ENCODE data around the gene STX11.

The STX11 gene

DNA sequence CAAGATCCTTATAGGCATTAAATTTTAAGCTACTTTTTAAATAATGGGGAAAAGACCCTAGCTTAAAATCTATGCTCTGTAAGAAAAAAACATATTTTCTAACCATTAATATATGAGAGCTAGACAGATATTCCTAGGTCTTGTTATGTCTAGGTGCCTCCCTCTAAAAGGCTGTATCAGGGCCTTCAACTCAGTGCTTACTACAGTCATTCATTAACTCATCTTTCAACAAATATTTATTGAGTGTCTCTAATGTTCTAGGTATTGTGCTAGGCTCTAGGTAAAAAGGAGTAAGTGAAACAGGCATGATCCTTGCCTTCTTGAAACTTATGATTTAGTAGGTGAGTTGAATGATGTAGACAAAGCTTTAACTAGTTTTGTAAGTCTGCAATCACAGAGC is 6.4 kb upstream of the STX11 start:
- DNase-seq = no peak

DNA sequence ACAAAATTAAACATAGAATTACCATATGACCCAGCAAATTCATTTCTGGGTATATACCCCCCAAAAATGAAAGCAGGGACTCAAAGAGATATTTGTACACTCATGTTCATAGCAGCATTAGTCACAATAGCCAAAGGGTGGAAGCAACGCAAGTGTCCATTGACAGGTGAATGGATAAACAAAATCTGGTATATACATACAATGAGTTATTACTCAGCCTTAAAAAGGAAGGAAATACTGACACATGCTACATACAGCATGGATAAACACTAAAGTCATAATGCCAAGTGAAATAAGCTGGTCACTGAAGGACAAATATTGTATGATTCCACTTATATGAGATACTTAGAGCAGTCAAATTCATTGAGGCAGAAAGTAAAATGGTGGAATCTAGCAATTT is 5.3 kb upstream of the STX11 start:
- DNase-seq = no peak

DNA sequence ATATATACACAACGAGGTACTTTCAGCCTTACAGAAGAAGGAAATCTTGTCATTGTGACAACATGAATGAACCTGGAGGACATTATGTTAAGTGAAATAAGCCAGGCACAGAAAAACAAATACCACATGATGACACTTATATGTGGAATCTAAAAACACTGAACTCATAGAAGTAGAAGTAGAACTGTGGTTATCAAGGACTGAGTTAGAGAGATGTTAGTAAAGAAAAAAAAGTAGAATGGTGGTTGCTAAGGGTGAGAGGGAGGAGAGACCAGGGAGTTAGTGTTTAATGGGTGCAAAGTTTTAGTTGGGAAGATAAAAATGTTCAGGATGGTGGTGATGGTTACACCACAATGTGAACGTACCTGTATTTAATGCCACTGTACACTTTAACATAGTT is 4.8 kb upstream of the STX11 start:
- no peak for DNase-seq

DNA sequence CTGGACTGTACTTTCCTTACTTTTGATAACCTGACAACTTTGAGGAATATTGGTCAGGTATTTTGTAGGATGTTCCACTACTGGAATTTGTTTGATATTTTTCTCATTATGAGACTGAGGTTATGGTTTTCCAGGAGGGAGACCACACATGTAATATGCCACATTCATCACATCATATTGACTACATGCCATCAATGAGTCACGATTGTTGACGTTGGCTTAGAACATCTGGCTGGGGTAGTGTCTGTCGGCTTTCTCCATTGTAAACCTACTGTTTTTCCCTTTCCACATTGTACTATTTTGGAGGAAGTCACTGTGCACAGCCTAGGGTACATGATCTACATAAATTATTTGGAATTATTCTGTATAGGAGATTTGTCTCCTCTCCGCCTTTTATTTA is 1.4 kb upstream of the STX11 start:
- no peak for DNase-seq

DNA sequence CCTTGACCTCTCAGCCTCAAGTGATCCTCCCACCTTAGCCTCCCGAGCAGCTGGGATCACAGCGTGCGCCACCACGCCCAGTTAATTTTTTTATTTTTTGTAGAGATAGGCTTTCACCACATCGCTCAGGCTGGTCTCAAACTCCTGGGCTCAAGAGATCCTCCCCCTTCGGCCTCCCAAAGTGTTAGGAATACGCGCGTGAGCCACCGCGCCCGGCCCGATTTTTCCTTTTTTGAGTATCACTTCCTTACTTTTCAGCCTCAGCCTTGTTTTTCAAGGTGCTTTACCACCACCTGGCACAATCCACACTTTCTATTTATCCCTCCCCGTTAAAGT is 791 bp upstream of the STX11 start:
- no peak for DNase-seq

DNA sequence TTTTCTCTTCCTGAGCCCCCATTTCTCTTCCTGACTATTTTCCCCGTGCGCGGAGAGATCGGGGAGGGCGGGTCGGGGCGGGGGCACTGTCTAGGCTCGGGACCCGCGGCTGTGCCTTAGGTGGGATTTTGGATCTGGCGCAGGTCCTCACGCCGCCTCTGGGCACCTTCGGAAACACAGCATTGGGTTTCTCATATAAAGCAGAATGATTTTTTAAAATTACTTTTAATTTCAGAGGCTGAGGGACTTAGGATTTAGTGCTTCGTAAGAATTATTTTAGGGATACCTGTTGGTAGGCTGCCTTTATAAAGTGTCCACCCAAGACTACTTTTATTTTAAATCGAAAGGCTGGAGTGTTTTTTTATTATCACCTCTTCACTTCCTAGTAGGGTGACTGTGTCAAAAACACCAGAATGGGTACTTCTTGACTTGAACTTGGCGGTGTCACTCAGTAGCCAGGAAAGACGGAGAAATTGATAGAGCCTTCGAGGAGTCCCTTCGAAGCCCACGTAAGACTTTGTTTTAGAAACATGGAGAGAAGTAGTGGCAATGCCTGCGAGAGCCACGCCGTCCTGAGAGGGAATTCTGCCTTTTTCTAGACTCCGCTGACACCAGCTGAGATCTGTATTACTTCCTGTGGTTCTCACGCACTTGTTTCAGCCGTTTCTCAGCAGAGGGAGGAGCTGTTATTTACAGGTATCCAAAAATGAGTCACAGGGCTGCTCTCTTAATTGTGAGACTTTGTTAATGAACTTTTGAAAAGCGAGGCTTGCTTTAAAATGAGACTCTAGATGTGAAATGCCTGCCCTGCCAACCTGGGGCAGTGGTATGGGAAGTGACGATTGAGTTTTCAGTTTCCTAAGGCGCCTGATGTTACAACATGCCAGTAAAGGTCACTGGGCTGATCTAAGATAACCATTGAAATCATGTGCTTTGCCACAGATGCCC is 667 bp downstream of the STX11 start:
- peak; percentile 47 for DNase-seq

DNA sequence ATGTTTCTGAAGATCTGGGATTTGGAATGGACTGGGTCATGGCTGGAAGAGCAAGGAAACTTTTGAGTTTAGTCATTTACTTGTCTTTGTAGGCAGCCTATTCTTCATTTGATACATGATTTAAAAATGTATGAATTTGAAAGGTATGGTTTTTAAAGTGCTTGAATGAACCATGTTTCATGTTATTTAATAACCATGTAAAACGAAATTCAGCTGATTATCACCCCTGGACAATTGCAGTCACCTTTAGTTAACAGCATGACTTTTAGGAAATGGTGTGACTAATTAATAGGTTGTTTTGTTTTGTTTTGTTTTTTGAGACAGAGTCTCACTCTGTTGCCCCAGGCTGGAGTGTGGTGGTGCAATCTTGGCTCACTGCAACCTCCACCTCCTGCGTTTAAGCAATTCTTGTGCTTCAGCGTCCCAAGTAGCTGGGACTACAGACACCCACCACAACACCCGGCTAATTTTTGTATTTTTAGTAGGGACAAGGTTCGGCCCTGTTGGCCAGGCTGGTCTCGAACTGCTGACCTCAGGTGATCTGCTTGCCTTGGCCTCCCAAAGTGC is 2.1 kb downstream of the STX11 start:
- no peak for DNase-seq

DNA sequence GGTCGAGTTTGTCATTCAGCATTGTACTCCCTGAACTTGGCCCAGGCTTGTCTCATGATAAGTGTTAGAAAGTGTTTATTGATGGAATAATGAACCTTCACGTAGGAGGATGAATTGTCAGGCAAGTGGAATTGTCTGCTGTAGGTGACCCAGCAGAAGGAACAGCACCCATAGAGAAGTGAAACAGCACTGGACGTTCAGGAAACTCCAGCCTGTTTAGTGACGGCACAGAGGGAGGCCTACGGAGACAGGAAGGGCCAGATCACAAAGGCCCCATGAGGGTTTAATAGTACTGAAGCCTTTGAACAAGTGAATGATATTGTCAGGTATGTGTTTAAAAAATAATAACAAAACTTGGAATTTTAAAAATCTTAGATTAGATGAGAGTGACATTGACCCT is 2.9 kb downstream of the STX11 start:
- DNase-seq = no peak

DNA sequence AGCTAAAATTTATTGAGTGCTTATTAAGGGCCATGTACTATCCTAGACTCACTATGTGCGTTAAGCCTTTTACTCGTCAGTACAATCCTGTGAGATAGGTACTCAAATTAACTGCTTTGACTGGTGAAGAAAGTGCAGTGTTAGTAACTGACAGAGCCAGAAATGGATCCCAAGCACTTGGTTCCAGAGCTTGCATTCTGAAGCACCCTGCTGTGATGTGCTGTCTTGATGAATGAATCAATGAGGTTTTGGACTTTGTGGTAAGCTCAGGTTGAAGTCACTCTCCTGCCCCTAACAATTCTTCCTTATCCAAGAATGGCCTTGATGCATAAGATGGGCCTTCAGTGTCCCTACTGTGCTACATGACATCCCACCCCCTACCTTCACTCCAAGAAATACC is 3.7 kb downstream of the STX11 start:
- DNase-seq = no peak

DNA sequence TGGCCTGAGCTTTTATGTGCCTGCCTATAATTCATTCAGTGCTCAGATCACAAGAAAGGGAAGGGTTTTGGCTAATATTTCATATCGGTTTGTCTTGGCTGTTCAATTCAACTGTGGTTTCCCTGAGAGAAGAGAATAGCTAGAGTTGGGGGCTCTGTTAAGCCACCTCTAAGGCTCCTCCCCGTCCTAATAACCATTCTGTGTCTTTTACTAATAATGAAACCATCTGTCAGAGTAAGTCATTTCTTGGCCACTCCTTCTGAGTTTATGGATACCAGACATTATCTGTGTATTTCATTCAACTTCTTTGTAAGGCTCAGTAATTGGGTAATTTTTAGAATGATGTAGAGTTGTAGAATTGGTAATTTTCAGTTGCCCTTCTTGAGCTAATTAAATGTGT is 5.2 kb downstream of the STX11 start:
- no peak for DNase-seq

DNA sequence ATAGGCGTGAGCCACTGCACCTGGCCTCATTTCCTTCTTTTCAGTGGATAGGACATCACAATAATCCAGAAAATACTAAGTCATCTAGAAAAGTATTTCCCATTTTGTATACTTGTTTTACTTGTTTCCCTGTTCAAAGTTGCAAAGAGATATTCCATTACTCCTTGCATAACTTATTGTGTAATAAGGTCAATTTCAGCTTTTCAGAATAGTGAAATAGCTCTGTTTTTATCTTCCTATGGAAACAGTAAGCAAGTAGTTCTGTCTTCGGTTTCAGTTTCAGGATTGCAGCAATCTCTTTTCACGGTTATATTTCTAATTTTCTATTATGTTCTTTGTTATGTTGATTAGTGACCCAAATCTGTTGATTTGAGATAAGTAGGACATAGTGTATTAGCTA is 6.0 kb downstream of the STX11 start:
- no peak for DNase-seq

DNA sequence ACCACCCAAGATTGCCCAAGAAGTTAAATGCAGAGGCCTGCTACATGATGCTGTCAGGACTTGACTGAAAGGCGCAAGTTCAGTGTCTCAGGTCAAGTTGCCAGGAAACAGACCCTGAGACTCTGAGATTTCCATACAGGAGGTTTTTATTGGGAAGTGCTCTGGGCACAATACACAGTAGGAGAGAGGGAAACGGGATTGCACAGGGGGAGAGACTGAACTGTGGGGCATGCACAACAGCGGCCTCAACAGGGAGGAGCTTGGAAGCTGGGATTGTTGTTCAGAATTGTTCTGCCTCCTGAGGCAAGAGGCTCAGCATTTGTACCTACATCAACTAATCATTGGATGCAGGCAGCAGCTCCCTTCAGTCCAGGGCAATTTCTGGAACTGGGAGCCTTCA is 6.7 kb downstream of the STX11 start:
- DNase-seq = no peak

DNA sequence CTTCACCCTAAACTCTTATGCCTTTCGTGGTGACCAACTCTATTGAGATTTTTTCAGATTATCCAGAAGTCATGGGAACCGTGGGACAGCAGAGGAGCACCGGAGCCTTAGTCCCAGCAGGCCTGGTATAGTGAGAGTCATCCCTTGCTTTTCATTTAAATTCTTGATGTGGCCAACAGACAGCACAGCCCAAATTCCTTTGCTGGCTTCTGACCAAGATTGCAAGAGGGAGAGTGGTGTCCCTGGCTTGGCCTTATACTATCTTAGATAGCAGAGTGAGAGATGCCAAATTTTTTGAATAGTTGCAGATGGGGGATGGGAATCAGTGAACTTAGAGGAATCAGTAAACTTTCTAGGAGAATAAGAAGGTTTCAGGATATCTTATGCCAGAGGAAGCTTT is 7.8 kb downstream of the STX11 start:
- DNase-seq = peak; percentile 80

DNA sequence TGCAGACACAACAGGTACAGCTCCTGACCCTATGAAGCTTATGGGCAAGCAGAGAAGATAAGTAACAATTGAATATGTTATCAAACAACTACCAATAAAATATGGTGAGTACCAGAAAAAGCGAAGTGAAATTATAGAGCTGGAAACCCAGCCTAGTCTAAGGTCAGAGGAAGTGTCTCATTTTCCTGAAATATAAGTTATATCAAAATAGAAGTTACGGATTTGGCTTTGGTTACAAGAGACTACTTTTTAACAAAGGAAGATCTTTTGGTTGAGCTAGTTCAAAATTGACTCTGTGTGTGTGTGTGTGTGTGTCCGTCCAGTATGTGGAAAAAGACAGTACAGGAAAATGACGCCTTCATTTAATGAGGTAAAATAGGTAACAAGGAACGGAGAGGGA is 8.9 kb downstream of the STX11 start:
- no peak for DNase-seq

DNA sequence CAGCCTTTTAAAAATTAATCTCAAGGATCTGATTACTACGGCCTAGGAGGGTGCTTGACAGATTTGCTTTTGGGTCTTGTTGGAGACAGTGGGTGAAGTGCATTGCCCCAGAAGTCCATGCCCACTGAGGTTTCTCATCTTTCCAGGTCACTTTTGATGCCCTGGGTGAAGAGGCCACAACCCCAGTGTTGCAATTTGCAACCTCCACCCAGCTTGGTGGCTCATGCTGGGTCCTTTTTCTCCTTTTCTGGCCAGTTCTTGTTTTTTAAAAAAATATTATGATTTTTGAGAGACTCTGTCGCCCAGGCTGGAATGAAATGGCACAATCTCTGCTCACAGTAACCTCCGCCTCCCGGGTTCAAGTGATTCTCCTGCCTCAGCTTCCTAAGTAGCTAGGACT is 9.4 kb downstream of the STX11 start:
- DNase-seq = no peak

DNA sequence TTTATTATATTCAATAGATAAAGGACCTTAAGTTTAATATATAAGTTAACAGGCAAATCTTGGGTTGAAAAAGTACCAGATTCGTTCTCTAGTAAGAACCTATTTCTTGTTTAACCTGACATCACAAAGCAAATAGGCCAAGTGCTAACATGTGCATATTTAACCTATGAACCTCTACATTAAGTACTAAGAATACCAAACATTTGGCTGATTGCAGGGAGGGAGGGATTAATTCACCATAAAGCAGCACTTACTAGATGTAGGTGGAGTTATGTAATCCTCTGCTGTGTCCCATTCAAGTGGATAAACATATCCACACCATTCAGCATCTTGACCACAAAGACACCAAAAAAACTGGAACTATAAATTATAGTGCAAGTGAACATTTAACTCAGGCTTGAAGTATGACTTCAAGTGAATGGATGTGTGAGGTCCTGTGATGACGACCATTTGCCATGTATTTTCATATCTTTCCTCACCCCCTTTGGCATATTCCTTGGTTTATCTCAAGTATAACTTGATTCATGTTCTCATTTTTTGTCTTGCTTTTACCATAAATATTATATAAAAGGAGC is 10.2 kb downstream of the STX11 start:
- DNase-seq = no peak

DNA sequence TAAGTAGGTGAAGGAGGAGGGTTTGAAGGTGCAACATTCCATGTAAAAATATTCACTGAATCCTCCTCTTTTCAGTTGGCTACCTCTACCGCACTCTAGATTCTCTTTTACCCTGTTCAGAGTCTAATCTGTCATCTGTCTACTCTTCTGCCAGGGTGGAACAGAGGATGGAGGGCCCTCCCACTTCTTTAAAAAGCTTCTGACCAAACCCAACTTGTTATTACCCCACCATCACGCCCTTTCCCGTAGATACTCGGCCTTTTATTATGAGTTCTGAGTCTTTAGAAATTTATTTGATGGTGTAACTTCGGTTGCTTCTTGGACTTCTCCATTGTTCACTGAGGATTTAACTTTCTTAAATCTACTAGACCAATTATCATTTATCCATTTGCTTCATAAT is 11.7 kb downstream of the STX11 start:
- no peak for DNase-seq

DNA sequence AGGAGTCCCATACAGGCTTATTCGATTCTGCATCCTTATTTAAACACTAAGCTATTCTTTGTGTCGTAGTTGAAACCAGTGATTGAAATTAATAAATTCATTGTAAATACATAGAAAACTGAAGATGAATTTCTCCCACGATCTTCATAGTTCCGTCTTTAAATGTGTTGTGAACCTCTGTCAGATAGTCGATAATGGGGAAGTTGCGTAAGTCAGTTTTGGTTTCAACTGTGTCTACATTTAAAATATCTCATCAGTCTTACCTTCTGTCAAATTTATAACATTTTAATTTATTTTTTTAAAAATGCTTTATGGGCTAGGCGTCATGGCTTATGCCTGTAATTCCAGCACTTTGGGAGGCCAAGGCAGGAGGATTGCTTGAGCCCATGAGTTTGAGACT is 12.7 kb downstream of the STX11 start:
- DNase-seq = no peak

DNA sequence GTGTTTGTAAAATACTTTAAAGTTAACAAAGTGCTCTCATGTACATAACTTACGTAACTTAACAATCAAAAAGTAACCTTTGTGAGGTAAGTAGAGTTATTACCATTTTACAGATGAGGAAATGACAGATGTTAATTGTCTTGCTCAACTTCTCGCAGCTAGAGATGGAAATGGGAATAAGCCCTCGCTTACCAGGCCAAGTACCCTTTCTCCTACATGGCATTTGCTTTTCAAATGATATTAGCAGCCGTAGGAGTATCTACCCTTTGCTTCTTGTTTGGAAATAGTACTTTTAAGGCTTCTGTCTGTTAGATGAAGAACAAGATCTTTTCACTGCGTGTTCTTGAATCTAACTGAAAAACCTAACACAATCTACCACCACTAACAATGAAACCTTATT is 15.5 kb downstream of the STX11 start:
- DNase-seq = no peak

DNA sequence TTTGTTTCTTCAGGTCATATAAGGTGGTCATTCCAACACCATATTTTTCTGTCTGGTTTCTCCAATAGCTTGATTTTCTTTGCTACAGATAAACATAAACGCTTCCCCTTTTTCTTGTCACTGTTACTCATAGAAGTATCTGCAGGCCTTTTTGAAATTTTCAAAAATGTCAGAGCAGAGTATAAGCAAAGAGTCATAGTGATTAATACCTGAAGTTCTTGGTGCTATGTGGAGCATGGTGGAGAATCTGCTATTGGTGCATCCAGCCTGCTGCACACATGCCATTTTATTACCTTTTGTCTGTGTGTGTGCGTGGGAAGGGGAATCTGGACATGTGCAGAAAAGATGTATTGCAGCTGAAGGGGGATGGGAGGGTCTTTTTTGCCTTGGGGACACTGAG is 19.7 kb downstream of the STX11 start:
- no peak for DNase-seq

DNA sequence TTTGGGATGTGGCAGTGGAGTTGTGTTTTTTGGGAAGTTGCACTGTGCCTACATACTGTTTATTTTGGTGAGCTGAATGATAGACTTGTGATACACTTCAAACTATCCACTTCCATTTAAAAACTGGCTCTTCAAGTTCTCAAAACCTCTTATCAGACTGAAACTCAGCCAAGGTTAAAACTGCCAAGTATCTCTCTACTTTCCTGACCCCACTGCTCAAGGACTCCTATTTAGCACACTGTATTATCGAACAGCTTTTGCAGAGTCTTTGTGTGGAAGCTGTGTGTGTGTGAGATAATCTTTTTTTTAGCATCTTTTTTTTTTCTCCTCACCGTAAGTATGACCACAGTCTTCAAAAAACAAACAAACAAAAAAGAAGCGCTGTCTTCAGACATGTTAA is 21.1 kb downstream of the STX11 start:
- DNase-seq = no peak

DNA sequence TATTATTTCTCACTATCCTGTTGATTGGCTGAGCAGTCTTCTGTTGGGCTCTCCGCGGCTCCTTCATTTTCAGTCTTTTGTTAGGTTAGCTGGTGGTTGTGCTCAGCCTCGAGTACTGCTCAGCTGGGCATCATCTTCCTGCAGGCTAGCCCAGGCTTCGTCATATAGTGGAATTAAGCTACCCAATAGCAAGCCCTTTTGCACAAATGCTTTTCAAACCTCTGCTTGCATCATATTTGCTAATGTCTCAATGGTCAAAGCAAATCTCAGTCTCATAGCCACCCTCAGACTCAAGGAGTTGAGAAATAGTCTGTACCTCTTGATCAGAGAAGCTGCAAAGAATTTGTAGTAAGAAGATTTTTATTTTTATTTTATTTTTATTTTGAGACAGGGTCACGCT is 23.7 kb downstream of the STX11 start:
- no peak for DNase-seq

DNA sequence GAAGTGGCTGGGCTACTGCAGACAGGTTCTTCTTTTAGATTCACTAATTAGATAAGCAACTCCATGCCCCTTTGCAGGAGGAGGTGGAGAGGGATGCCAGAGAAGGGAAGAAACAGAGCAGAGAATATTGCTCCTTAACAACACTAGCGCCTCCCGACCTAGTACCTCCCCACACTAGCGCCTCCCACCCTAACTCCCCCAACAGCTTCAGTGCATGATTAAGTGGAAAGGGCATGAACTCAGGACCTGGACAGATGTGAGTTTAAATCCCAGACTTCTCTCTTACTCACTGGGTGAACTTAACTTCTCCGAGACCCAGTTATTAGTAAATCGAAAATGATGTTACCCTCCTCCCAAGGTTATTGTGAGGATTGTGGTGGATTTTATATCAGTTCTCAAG is 25.7 kb downstream of the STX11 start:
- no peak for DNase-seq

DNA sequence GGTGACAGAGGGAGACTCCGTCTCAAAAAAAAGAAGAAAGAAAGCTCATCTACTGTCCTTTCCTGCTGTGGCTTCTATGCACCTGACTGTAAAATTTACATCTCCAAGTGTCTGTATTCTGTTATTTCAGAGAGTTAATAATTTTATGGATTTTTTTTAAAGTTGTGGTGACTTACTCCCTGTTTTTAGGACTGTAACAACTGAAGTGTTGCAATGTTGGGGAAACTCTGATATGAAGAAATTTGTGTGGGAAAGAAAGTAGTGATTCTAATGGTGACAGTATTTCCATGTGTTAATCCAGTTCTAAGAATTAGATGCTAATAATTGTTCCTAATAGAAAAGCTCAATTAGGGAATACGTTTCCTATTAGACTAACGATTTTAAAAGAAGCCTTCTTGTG is 27.4 kb downstream of the STX11 start:
- no peak for DNase-seq

DNA sequence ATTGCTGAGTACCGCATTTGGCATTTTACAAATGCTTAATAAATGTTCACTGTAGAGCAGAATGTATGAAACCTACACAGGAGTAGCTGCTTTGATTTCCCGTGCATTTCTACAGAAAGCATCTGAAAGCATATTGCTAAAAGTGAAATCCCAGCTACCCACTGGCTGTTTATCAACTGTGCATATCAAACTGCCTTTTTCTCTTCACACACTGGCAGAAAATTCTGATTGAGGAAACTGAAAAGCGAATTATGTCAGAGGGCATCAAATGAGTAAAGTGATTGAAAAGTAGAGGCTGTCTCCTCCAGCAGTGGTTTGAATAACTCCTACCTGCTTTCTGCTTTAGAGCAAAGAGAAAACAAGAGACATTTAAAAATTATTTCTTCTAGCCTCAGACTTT is 28.0 kb downstream of the STX11 start:
- DNase-seq = no peak
